ENCODE measurements around the gene ECI2.

ECI2 gene, protein sequence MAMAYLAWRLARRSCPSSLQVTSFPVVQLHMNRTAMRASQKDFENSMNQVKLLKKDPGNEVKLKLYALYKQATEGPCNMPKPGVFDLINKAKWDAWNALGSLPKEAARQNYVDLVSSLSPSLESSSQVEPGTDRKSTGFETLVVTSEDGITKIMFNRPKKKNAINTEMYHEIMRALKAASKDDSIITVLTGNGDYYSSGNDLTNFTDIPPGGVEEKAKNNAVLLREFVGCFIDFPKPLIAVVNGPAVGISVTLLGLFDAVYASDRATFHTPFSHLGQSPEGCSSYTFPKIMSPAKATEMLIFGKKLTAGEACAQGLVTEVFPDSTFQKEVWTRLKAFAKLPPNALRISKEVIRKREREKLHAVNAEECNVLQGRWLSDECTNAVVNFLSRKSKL

DNA sequence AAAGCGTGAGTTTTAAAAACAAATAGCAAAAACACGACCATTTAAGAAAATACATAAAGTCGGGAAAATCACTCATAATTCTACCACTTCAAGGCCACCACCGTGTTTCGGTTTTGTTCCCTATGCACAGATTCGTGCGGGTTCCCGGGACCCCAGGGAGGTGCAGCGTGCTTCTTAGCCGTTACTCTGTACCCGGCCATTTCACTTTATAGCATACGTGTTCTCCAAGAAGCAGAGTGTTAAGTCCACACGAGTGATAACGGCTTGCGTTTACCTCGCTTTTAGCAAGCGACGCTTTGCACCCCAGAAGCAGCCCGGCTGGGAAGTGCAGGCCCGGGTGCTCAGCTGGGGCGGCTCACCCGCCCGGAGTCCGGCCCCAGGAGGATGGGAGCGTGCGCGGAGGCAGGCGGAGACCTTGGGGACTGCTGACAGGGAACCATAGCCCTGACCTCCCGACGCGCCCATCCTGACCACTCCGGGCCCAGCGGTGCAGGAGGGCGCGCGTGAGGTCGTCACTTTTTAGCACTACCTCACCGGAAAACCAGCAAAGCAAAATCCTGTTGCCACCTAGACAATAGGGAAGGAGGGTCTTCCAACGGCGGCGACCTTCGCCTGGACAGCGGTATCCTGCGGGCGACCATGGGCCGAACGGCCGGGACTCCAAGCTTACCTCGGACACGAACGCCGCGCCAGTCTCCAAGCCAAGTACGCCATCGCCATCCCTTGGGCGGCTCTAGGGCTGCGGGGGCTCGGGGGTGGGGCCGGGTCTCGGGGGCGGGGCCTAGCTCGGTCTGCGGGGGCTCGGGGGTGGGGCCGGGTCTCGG lies at the start of gene ECI2:
TSS of gene ECI2 (minus strand) at position 735 of the 824 bp plus-strand sequence. CDS start at position 720, 15 bp downstream.
- DNase-seq (ENCODE audit: low read depth in 2 of 2), result peak; percentile 38

DNA sequence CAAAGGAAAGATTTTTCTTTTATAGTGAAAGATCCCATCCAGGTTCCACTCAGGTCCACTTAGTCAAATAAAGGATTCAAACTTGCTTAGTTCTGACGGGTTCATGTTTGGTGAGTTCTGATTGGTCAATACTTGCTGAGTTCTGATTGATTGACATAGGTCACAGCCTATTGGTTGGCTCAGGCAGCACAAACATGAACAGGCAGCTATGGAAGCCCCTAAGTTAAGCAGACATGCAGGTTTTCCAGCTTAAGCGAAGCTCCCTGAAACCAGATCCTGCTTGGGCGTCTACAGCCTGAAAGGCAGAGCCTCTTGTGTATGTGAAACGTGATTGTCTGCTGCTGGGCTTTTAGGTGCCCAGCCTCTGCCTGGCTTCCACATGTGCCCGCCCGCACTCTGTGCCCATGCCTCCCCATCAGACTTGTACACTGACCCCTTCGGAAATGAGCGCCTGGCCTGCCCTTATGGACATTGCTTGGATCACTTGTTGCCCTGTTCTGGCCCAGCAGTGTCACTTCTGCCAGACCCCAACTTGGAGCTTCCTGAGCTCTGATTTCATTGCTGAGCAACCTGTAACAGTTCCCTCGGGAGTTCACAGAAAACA lies 45.4 kb upstream of the ECI2 start:
- no peak for DNase-seq (ENCODE audit: low read depth in 2 of 2)

DNA sequence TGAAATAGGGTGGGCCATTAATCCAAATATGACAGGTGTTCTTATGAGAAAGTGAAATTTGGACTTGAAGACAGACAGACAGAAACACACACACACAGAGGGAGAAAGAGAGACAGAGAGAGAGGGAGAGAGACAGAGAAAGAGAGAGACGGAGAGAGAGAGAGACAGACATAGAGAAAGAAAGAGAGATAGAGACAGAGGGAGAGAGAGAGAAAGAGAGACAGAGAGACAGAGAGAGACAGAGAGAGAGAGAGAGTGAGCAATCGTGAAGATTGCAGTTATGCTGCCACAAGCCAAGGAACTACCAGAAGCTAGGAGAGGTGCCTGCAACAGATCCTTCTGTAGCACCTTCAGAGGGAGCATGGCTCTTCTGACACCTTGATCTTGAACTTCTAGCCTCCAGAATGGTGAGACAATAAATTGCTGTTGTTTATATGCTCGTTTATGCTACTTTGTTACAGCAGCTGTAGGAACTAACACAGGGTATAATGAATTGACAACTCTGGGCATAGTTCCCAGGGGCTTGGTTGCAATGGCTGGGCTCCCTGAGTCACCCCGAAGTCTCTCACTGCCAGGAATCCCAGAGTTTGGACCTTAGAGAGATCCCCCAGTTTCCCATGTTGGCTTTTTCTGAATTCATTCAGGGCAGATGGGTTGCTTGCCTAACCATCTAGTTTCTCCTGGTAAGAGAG lies 44.7 kb upstream of the ECI2 start:
- no peak for DNase-seq (ENCODE audit: low read depth in 2 of 2)

DNA sequence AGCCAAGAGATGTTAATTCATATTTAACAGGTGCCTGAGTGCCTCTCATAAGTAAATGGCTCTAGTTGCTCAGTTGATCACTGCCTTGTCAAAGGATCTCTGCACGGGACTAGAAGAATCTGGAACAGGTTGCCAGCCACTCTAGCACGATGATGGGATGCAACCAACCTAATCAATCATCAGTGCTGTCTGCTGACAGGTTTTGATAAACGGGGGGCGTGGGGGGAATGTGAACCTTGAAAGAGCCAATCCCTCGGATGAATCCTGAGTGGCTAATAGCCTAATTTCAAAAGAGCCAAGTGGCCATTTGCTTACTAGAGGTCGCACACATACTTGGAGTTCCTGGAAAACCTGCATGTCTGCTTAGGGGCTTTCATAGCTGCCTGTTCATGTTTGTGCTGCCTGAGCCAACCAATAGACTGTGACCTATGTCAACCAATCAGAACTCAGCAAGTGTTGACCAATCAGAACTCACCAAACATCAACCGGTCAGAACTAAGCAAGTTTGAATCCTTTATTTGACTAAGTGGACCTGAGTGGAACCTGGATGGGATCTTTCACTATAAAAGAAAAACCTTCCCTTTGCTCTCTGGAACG lies 43.5 kb upstream of the ECI2 start:
- no peak for DNase-seq (ENCODE audit: low read depth in 2 of 2)

DNA sequence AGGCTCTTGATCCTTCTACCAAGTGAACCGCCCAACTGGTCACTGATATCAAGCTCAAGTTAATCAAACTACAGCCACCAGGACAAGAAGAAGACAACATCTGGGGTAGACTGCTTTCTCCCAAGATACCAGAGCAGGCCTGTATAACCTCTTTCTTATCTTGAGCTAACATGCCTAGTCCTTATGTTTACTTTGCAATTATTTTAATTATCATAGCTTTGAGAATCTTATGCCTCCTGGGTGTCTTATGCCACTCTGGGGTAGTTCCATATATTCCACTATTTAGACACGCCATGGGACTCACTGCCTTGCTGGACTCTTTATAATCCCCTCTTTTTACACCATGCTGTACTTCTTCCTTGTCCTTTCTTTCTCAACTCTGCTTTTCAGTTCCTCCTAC lies 41.5 kb upstream of the ECI2 start:
- no peak for DNase-seq (ENCODE audit: low read depth in 2 of 2)

DNA sequence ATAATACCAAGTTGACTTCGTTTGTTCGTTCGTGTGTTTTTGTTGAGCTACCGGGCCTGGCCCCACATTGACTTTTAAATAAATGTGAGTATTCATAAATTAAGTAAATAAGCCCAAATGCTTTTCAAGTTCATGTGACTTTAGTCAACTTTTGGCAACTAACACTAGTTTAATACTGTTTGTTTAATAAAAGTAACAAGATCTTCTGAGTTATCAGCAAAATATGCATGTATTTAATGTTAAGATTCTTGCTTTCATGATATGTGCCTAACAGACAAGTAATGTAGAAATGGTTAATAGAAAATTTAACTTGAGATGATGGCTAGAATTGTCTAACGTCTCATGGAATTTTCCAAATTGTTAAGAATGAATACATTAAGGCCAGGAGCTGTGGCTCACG lies 38.7 kb upstream of the ECI2 start:
- no peak for DNase-seq (ENCODE audit: low read depth in 2 of 2)

DNA sequence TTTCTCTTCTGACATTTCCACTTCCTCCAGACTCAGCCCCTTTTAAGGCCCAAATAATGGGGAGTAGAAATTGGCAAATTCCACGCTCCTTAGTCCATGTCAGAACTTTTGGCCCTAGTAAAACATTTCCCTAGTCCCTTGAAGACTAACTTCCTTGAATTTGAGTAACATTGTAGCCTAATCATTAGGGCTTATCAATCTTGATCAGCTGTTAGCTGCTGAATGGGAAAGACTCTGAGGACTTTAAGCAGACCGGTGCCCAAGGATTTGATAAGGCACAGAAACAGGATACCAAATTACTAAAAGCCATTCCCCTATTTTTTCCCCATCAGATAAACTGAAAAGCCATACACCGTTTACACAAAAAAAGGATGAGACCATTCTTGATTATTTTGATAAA lies 37.0 kb upstream of the ECI2 start:
- no peak for DNase-seq (ENCODE audit: low read depth in 2 of 2)

DNA sequence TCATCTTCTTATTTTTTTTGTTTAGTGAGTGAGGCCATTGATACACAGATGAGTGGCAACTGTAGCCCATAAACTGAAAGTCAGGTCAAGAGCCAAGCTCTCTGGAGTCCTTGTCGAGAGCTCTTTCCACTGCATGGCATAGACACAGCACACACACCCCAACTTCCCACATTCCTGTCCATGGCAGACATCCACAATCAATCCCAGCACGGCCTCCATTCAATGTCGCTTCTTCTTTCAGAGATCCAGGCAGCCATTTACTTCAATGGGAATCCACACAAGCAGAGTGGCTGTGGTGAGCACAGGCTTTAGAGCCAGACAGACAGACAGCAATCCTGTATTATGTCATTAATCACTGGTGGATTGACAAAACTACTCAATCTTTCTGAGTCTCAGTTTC lies 34.9 kb upstream of the ECI2 start:
- no peak for DNase-seq (ENCODE audit: low read depth in 2 of 2)

DNA sequence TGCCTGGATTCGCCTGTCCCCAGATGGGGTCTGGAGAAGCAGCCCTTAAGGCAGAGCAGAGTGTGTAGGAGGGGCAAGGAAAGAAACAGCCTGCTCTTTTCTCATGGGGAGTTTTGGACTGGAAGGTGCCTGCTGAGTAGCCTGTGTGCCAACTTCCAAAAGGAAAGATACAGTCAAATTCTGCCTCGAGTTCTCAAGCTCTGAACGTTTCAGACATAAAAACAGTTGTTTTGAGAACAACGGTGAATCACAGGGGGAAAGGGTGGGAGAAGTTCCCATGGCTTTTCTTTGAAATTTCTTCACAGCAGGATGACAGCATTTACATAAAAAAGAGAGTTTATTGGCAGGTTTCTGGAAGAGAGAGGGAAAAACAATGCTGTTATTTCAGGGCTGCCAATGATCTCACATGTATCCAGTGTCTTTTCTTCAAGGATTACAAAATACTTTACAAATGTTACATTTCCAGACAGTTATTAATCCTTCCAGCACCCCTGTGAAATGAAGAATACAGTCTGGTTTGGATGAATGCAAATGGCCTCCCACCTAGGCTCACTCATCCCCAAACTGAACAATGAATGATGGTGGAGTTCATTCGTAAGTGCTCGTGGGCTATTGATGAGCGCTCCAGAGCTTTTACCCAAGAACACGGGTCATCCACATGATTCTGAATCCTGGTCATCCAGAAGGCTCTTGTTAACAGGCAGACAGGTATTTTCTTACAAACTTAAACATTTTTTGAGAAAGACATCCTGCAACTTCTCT lies 33.8 kb upstream of the ECI2 start:
- no peak for DNase-seq (ENCODE audit: low read depth in 2 of 2)

DNA sequence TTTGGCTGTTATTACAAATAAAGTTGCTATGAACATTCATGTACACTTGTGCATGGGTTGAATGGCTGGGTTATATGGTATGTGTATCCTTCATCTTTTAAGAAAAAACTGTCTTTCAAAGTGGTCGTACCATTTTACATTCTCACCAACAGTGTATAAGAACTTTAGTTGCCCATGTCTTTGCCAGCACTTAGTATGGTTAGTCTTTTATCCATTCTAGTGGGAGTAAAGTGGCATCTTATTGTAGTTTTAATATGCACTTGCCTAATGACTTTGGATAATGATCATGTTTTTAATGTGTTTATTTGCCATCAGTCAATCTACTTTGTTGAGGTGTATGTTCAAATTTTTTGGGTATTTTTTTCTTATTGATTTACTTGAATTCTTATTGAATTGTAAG lies 32.5 kb upstream of the ECI2 start:
- no peak for DNase-seq (ENCODE audit: low read depth in 2 of 2)

DNA sequence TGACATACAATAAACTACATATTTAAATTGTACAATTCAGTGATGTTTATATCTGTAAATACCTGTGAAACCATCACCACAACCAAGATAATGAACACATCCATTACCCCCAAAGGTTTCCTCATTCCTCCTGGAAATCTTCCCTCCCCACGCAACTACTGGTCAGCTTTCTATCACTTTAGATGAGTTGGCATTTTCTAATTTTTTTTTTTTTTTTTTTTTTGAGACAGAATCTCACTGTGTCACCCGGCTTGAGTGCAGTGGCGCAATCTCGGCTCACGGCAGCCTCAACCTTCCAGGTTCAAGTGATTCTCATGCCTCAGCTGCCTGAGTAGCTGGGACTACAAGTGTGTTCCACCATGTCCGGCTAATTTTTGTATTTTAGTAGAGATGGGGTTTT lies 31.7 kb upstream of the ECI2 start:
- no peak for DNase-seq (ENCODE audit: low read depth in 2 of 2)

DNA sequence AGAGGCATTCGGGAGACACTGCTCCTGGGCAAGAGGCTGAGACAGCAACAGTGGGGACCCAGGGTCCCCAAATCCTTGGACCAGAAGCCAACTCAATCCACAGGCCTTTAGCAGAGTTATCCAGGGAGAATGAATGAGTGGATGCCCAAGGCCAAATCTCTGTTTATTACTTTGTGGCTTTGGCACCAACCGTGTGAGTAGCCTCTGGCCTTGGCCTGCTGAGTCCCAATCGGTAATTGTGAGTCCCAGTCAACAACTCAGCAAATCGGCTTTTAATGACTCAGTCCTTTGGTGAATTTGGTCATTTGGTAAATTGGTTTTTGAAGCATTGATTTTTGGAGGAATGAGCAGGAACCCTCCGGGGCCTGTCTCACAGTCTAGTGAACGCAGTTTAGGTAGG lies 29.1 kb upstream of the ECI2 start:
- DNase-seq (ENCODE audit: low read depth in 2 of 2), result no peak

DNA sequence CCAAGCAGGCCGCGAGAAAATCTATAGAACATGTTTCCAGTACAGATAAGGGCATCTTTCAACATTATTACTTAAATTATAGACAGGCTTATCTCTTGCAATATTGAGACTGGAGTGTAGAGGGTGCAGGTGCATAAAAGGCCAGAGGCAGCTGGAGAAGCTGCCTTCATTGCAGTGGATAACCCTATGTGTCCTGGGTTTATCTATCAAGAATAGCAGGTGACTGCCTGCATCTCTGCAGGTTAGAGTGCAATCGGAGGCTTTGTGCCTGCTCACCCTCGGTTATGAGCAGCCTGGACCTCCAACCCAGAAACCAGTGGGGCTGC lies 28.7 kb upstream of the ECI2 start:
- DNase-seq (ENCODE audit: low read depth in 2 of 2), result no peak

DNA sequence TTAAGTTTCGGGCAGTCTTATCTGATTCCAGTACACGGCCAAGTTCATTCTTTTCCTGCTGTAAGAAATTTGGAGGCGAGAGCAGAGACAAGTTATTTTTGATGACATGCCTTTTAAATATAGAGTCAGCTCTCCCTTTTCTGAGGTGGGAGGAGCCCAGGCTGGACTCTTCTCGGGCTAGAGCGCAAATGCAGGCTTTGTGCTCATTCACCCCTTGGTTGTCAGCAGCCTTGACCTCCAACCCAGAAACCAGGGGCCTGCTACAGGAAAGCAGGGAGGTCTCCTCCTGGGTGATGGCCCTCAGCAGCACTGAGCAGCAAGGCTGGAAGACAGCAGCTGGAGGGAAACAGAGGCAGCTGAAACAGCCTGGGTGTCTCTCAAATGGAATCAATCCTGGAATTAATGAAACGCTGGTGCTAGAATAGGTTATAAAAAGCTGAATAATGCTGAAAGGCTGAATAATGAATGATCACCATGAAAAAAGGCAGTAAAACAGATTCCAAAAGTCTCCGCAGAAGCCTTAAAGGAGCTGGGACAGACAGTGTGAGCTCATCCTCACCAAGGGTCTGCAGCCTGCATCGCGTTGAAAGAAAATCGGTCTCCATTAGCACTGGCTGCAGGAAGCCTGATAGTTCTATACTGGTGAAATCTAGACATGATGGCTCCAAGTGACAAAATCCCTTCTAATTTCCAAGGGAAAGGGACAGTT lies 28.2 kb upstream of the ECI2 start:
- no peak for DNase-seq (ENCODE audit: low read depth in 2 of 2)

DNA sequence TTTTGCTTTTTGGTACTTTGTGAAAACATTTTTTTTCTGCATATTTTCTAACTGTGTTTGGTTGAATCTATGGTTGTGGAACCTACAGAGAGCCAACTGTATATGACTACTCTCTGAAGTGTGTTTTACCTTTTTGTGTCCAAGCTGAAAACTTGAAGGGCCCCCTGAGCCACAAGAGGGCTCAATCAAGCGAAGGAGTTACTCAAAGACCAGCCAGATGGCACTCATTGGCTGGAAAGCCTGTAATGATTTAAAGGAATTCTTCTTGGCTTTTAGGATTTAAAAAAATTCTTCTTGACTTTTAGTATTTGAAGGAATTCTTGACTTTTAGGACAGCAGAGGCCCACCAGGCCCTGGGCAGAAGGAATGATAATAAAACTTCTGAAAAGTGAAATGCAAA lies 27.0 kb upstream of the ECI2 start:
- DNase-seq (ENCODE audit: low read depth in 2 of 2), result no peak

DNA sequence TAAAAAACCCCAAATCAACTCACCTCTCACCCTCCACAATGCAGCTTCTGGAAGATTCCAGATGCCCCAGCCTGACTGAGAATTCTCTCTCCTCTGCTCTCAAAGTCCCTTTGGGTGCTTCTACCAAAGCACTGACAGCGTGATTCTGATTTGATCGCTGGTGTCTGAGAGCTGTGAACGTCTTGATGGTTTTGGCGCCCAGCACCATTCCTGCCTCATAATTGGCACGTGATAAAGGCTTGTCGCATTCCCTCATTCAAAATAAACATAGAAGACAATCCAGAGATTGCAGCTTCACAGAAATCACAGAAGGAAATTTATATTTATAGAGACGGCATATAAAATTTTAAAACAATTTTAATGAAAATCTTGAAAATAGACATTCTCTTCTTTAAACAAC lies 24.1 kb upstream of the ECI2 start:
- no peak for DNase-seq (ENCODE audit: low read depth in 2 of 2)

DNA sequence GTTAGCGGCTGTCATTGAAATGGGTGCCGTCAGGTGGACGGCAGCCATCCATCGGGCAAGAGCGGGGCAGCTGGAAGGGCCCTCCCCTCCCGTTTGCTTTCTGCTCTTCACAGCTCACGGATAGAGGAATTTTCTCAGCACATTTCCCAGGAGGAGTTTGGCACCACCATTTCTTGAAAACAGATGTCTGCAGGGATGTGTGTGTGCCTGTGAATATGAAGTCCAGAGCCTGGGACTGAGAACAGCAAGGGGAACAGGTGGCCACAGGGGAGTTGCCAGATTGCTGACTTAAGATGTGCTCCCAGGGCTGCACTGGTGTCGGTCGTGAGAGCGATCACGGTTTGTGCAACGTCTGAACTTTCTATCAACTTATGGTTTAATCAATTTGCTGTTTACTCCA lies 22.1 kb upstream of the ECI2 start:
- no peak for DNase-seq (ENCODE audit: low read depth in 2 of 2)

DNA sequence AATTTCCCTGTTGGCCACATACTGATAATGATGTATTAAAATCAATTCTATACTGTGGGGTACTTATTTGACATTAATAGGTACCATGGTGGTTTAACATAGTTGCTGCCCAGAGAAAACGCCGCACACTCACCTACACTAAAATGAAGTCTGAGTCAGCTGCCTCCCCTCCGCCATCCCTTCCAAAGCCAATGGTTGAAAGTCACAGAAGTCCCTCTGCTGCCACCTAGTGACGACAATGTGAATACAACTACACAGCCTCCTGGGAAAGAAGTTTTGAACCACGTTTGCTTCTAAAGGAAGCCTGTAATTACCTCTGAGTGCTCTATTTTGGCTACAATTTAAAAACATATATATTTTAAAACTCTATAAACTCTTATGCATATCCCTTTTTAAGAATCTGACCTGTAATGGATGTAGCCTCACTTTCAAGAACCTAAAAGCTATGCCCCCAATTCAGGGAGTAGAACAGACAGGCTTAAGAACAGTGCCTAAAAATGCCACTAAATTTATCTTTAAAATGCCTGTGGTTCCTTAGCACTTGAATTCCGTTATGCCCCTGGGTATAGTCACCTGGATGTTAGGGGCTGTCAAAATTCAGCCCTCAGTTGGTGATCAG lies 20.6 kb upstream of the ECI2 start:
- peak; percentile 63 to 73 for DNase-seq (ENCODE audit: low read depth in 2 of 2)

DNA sequence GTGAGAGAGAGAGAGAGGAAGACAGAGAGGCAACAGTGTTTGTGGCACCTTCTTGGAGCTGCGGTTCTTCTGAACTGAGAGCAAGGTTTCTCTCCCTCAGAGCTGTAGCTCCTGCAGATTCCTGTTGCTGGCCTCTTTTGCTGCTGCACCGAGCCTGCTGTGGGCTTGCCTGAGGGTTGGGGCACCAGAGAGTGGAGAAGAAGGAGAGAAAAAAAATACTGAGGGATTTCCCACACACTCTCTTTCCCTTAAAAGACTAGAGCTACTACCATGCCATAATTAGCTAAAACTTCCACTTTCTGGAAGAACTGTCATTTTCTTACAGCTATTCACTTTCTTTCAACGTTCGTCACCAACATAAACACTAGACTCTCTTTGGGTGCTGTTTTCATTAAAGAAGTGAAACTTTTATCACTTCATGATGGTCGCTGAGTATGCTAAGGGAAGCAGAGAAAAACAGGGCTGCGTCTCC lies 18.2 kb upstream of the ECI2 start:
- no peak for DNase-seq (ENCODE audit: low read depth in 2 of 2)

DNA sequence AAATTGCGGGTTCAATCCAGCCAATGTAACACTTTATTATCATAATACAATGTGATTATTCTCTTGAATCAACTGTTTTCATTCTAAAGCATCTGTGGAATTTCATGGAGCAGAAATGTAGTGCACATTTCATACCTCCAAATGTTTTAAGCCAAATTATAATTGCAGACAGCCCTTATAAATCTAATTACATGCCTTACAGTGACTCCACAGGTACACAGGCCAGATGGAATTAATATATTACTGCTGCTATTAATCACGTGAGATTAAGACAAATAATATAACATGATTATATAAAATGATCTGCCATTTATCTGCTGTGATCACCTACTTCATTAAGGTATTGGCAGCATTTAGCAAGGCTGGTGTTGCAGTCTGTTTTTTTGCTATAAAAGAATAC lies 9.7 kb upstream of the ECI2 start:
- no peak for DNase-seq (ENCODE audit: low read depth in 2 of 2)

All from stimulated activated CD4-positive, alpha-beta T cell treated with anti-CD3 and anti-CD28 coated beads, Interleukin-15, amount 100 ng/mL, for 48 hours (primary cell).